NCI-H2081 (cell line): ENCODE data around the gene HABP4.
A peak's percentile ranks its signal among the peaks of the same experiment; 100 is the strongest.

Experiments used
- DNase-seq, 2 experiments: peaks; one replicate each; lab custom pipeline; 2025; lab: John Stamatoyannopoulos, UW

The HABP4 gene

DNA sequence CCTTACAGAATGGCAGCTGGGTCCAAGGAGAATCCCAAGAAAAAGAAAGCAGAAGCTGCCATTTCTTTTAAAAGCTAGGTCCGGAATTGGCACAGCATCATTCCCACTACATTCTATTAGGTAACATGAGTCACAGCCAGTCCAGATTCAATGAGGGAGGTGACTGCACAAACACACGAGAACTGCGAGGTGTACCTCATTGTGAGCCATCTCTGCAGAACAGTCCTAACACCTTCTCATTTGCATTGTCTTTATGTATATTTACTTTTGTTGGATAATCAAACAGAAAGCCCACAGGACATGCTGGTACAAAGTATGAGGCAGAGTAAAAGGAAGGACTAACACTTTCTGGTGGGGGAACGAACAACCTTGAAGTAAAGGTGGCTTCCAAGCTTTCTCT is 14.6 kb upstream of the HABP4 start:
- DNase-seq, result no peak

DNA sequence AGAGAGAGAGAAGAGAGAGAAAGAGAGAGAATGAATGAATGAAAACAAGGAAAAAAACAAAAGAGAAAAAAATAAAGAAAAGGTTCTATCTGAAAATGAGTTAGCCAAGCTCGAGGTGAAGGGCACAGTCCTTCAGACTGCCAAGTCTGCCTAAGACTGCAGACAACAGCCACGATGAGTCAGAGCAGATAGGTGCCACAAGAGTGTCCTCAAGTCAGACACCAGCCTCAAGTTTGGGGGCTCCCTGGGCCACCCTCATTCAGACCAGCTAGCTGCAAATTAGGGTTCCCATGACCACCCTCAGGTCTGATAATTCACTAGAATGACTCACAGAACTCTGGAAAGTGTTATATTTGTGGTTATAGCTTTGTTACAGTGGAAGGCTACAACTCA is 13.9 kb upstream of the HABP4 start:
- no peak for DNase-seq

DNA sequence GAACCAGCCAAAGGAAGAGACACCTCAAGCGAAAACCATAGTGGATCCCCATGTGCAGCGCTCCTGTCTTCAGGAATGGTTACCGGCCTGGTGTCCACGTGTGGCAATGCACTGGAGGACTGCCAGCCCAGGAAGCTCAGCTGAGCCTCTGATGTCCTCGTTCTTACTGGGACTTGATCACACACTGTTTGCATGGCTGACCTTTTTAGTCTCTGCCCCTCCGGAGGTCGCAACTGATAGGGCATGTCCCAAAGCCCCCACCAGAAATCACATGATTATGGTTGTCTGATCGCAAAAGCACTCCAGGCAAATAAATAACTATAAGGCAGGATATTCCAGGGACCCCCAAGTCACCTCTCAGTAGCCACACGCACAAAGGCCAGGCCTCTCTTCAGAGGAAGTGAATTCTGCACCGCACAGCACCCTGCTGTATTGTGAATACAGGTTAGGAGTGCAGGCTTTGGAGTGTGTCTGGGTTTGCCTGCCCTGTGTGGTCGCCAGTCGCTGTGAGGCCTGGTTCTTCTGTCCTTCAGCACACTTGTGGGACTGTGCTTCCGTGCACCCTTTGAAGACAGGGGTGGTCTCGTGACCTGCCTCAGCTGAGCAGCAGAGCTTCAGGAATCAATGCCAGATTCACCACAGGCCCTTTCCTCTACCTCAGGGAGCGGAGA is 13.4 kb upstream of the HABP4 start:
- DNase-seq, result no peak

DNA sequence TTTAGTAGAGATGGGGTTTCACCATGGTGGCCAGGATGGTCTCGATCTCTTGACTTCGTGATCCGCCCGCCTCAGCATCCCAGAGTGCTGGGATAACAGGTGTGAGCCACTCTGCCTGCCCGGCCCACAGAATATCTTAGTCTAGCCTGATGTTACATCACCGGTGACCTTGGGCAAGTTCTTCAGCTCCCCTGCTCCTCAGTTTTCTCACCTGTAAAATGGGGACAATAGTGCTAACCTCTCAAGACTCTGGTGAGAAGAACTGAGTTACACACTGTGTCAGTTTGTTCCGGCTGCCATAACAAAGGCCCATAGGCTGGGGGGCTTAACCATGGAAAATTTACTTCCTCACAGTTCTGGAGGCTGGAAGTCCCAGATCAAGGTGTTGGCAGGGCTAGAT is 12.5 kb upstream of the HABP4 start:
- no peak for DNase-seq

DNA sequence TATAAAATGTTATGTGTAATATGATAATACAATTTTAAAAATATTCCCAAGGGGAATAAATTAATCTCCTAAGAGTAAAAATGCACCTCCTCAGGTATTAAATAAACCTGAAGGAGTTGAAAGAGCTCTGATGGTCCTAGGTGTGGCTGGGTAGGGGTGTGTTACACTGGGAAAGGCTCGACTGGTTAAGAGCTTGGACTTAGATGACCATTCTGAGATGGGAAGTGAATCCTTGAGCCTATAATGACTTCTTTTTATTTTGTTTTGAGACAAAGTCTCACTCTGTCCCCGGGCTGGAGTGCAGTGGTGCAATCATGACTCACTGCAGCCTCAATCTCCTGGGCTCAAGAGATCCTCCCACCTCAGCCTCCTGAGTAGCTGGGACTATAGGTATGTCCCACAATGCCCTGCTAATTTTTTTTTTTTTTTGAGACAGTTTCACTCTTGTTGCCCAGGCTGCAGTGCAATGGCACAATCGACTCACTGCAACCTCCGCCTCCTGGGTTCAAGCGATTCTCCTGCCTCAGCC is 9.2 kb upstream of the HABP4 start:
- DNase-seq, result no peak

DNA sequence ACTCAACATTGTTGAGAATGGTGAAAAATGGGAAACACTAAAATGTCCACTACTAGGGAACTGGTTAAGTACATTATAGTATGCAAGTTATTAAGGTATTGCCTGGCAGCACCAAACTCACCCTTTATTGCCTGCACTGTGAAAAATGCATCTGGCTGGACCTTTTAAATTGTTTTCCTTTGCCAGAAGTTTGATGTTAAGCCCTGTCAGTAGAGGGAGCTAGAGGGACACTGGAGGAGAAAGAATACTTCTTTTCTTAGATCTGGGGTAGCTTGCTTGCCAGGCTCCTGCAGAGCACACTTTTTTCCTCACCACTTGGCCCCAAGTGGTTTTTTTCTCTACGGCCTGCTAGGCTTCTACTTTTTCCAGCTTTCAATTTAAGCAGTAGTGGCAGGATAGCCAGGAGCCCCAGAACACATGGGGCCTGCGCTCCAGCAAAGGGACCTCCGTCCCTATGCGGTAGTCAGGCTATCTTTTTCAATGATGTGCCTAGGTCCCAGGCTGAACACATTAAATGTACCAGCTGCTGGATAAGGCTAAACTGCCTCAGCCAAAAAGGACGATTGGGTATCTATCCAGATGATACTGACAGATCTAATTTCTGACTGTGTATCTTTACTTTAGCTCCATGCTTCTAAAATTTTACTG is 8.0 kb upstream of the HABP4 start:
- peak; percentile 18 to 26 for DNase-seq

DNA sequence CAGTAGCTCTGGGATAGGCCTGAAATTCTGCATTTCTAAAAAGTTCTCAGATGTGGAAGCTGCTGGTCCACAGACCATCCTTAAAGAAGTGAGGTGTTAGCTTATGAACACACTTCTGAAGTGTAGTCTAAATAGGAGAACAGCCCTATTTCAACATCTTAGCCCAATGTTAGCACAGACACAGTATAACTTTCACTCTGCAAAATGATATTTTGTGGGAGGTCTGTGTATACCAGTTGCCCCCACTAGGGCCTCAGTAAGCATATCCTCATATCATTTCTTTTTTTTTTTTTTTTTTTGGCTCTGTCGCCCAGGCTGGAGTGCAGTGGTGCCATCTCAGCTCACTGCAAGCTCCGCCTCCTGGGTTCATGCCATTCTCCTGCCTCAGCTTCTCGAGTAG is 7.5 kb upstream of the HABP4 start:
- no peak for DNase-seq

DNA sequence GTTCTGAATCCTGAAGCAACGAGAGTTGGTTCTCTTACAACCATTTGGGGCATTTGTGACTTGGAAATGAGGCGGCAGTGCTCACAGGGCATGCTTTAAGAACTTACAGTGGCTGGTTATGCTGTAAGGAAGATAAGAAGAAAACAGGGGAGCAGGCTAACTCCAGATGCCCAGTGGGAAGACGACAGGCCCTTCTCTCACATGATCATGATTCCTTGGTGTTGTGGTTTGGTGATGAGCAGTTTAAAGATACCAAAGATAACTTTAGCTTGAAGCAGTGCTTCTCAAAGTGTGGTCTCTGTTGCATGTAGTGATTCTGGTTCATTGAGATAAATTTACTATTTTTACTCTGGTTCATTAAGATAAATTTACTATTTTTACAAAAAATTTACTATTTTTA is 2.6 kb upstream of the HABP4 start:
- DNase-seq, result no peak

DNA sequence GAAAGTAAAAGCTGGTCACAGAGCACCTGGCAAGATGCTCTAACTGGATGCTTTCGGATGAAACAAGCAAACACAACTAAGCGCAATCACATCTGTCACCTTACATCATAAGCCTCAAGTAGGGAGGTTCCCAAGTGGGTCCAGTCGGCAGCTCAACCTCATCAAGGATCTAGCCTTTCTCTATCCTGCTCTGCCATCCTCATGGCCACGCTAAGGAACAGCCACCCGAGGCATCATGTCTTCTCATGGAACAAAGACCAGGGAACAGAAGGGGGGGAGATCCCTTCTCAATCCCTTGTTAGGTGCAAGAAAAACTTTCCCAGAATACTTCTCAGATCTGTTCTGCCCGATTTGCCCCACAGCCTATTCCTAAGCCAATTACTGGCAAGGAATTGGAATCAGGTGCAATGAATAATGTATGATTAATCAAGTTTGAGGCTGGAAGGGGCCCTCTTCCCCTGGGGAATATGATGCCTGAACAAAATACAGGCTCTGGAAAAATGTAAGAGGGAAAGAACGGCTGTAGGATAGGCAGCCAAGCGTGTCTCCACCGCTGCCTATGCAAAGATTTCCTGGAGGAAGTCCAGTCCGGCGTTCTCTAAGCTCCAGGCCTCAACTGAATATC is 1.3 kb upstream of the HABP4 start:
- no peak for DNase-seq

DNA sequence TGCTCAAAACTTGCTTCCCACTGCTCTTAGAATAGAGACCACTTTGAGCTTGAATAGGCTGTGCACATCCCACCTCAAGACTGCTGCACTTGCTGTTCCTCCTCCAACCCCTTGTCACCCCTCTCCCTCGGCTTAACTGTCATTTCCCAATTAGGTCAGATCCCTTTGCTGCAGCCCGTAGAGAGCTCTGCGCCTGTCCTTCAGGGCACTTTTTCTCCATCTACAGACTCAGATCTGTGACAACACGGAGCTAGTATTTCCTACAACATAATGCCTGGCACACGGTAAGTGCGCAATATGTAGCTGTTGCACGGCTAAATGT is 485 bp upstream of the HABP4 start:
- DNase-seq, result no peak

DNA sequence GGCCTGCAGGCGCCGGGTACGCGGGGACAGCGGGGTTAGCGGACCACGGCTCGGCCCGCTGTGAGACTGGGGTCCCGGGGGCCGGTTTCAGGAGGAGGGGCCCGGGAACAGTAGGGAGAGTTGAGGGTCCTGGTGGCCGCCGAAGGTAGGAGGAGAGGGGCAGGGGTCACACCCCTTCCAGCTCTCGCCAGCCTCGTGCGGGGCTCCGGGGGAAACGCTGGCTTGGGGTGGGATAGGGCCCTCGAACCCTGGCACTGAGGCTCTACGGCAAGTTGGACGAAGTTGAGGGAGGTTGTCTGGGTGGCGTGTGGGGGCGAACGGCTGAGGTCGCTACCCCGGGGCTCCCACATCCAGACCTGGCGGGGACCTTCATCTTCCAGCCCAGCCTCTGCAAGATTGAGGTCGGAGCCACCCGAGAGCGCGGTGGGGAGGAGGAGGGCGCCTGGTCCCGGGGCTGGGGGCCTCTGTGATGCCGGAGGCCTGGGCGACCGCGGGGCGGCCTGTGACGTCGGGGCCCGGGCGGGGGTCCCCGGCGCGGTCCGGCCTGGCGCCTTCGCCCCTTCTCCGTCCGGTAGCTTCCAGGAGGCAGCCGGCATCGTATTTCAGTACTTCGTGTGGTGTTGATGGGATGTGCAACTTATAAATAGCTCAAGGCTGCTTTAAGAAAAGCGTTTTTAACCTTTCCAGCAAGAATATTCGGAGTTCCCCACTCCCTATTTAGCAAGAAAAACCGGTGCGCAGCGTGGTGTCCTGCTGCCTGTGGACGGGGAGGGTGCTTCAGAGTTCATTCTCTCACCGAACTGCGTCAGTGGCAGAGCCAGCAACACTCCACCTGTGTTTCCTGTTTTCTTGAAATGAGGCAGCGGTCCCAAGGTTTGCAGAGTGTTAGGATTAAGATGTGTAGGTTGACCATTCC is 902 bp downstream of the HABP4 start:
- DNase-seq, result peak; percentile 2 to 40

DNA sequence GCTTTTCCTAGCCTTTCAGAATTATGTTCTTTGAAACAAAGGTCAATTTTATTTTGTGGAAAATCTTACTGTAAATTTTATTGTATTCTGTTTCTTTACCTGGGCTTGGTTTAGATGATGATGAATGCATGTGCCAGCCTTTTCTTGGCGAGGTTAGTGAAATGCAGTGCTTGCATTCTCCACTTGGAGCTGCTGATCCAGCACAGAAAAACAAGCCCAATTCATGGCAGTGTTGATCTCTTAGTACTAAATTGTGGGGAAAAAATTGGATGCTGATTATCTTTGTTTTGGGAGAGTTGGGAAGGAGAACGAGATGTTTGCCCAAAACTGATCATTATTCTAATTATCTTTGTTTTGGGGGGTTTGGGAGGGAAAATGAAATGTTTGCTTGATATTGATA is 3.7 kb downstream of the HABP4 start:
- DNase-seq, result peak; percentile 7 to 39

DNA sequence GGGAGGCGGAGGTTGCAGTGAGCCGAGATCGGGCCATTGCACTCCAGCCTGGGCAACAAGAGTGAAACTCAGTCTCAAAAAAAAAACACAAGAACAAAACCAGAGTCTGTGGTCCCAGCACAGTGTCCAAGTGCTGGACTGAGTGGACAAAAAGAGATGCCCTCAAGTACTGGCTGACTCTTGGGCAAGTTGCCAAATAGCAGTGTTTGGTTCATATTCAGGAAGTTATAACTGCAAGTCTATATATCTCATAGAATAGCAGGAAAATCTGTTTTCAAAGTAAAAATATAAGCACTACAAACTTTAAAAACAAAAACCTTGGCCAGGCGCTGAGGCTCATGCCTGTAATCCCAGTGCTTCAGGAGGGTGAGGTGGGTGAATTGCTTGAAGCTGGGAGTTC is 7.3 kb downstream of the HABP4 start:
- DNase-seq, result no peak

DNA sequence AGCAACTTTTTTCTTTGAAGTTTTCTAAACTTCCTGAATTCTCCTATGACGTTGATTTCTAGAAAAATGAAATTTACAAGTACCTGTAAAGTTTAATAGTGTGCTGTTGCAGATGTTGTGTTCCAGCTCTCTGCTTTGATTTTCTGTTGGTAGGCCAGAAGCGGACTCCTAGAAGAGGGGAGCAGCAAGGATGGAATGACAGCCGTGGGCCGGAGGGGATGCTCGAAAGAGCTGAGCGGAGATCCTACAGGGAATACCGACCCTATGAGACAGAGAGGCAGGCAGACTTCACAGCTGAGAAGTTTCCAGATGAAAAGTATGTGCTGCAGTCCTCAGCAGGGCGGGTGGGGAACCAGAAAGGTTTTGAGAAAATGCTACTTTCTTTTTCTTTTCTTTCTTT is 8.3 kb downstream of the HABP4 start:
- no peak for DNase-seq

DNA sequence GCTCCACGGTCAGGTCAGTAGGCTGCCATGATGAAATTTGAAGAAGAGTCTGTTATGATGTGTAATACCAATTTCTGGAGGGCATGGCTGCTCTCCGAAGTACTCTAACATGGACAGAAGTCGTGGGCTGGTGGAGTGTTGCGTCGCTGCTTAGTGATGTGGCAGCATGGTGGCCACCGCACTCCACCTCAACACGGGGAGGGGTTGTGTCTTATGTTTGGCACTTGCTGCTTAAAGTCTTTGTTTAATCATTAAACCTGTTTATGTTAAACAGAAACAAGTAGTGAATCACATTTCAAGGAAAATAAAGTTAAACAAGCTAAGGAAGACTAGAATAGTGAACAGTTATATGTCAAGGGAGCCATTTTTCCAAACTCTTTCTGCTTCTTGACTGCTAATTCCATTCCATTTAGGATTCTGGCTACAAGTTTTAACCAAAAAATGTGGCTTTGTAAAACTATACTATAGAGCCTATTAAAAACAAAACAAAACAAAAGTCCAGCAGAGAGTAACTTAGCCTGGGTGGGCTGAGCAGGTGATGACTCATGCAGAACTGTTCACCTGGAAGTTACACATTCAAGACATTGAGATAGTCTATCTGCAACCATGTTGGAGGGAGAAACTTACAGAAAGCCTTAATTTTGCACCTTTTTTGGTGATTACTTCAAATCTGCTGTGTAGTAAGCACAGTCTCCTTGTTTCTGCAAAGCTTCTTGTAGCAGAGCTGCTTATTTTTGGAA is 9.5 kb downstream of the HABP4 start:
- DNase-seq, result no peak

DNA sequence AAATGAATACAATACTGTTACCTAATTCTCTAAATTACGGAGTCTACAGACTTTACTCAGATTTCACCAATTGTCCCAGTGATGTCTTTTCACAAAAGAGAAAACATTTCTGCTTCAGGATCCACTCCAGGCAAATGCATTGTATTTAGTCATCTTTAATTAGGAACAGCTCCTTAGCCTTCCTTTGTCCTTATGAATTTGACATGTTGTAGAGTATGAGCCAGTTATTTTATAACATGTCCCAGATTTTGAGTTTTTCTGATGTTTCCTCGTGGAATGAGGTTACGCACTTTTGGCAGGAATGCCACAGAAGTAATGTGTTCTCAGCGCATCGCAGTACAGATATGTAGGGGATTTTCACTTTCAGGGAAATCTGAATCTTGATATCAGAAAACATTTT is 10.5 kb downstream of the HABP4 start:
- no peak for DNase-seq

DNA sequence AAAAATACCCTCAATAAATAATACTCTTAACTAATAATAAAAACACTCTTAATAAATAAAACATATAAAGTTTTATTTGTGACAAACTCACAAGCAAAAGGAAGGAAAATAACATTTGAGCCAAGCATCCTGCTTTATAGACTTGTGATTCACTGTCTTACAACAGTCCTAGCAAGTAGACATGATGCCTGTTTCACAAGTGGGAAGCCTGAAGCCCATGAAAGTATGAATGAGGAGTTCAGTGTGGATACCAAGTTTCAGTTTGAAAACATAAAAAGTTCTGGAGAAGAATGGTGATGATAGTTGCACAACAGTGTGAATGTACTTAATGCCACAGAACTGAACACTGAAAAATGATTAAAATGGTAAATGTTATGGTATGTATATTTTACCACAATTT is 10.9 kb downstream of the HABP4 start:
- DNase-seq, result no peak

DNA sequence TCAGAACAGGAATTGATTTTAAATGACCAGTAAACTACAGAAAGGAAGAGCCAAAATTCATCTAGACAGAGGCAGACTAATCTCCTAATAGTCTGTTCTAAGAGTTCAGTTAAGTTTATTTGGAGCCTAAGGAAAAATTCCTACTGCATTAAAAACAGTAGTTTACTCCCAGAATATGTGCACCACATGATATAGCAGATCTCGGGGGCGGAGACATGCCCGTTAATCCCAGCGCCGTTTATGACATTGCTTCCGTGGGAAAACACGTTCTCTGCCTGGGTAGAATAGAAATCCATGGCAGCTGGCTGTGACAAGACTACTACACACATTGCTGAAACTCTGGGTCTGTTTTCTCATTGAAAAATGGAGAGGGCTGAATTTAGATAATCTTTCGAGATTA is 11.4 kb downstream of the HABP4 start:
- no peak for DNase-seq

DNA sequence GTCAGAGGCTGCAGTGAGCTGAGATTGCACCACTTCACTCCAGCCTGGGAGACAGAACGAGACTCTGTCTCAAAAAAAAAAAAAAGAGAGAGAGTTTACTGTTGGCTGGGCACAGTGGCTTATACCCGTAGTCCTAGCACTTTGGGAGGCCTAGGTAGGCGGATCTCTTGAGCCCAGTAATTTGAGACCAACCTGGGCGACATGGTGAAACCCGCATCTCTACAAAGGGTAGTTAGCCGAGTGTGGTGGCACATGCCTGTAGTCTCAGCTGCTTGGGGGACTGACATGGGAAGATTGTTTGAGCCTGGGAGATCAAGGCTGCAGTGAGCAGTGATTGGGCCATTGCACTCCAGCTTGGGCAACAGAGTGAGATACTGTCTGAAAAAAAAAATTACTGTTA is 12.6 kb downstream of the HABP4 start:
- DNase-seq, result no peak

DNA sequence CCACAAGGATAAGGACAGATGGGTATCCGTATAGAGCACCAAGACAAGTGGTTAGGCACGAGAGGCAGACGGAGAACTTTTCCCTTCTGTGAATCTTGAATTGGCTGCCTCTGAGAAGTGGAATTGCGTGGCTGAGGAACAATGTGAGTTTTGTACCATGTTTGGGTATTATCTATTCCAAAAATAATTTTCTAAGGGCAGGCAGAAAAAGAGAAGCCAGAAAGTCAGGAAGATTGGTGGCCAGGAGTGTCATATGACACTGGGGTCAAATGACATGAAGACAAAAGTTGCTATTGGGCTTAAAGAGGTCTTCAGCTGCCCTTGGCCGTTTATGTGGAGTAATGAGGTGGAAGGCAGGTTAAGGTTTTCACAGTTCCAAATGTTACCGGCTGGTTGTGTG is 14.5 kb downstream of the HABP4 start:
- no peak for DNase-seq

DNA sequence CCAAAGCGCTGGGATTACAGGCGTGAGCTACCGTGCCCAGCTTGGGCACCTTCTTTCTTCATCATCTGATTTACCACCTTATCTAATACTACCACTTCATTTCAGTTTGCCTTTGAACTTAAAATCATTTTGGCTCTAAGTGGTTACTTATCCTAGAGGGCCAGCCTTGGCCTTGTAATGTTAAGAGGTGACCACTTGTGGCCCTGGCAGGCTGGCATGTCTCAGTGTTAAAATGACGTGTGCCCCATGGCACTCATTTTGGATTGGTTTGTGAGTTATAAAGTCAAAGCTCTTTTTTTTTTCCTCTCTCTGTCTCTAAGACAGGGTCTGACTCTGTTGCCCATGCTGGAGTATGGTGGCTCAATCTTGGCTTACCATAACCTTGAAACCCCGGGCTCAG is 17.8 kb downstream of the HABP4 start:
- no peak for DNase-seq

DNA sequence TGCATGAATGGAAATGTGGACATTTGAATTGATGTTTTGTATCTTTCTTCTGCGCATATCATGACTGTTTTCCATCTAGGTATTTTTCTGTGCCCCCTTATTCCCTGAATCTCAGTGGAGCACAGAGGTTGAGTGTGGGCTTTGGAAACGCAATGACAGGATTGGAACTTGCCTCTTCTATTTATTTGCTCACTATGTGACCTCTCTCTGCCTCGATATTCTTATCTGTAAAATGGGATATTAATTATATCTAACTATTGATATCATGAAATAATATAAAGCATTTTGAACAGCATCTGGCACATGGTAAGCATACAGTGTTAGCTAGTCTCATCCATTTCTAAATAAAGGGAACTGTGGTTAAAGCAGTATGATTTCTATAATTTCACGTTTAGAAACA is 26.0 kb downstream of the HABP4 start:
- no peak for DNase-seq
